Neuronal stem cell (in vitro differentiated cells): ENCODE results near the gene RUNX1.

Experiments
- DNase-seq: peaks from one replicate; pipeline ENCODE4 v3.0.0-alpha.2; 2013; ENCODE audit warnings: low spot score
- H2AFZ ChIP-seq: one replicate; pipeline ENCODE4 v1.6.1; 2013; ENCODE audit warnings: mild to moderate bottlenecking, low read length, inconsistent platforms
- H2AK5ac ChIP-seq: 2 replicates; pipeline ENCODE4 v1.6.1; 2013; ENCODE audit warnings: low read depth, mild to moderate bottlenecking, inconsistent platforms, low read length, moderate library complexity, mixed read lengths
- H2BK120ac ChIP-seq: 2 replicates; pipeline ENCODE4 v1.6.1; 2013; ENCODE audit warnings: low read depth, mild to moderate bottlenecking, inconsistent platforms, low read length, moderate library complexity, mixed read lengths
- H2BK12ac ChIP-seq: one replicate; pipeline ENCODE4 v1.6.1; 2013; ENCODE audit warnings: low read length, inconsistent platforms
- H2BK15ac ChIP-seq: 2 replicates; pipeline ENCODE4 v1.6.1; 2013; ENCODE audit warnings: mild to moderate bottlenecking, low read length, inconsistent platforms, mixed read lengths
- H2BK5ac ChIP-seq: one replicate; pipeline ENCODE4 v1.6.1; 2013; ENCODE audit warnings: inconsistent platforms, mild to moderate bottlenecking, low read length, moderate library complexity
- H3K14ac ChIP-seq: one replicate; pipeline ENCODE4 v1.6.1; 2013; ENCODE audit warnings: low read length, inconsistent platforms
- H3K18ac ChIP-seq: 2 replicates; pipeline ENCODE4 v1.6.1; 2013; ENCODE audit warnings: low read length, inconsistent platforms
- H3K23ac ChIP-seq: 2 replicates; pipeline ENCODE4 v1.6.1; 2013; ENCODE audit warnings: low read depth, mild to moderate bottlenecking, mixed read lengths, low read length, inconsistent platforms; ENCODE audit not compliant: poor library complexity
- H3K27ac ChIP-seq: replicated peaks from 3 replicates; pipeline ENCODE4 v1.5.1; 2013; ENCODE audit warnings: low read length, inconsistent platforms
- H3K27me3 ChIP-seq, 3 experiments: 2 replicates each; pipeline ENCODE4 v1.6.1; 2013; ENCODE audit warnings: low read length in 3 of 3, mild to moderate bottlenecking in 2 of 3, inconsistent platforms in 1 of 3, low read depth in 1 of 3, mixed read lengths in 1 of 3, moderate library complexity in 1 of 3; ENCODE audit not compliant: control insufficient read depth in 3 of 3, insufficient read depth in 3 of 3
- H3K36me3 ChIP-seq, 2 donors: replicated peaks in 1 of 2; 2 replicates each; pipeline ENCODE4 v1.6.1; 2013; ENCODE audit warnings: low read length in 2 of 2; ENCODE audit not compliant: control insufficient read depth in 2 of 2, insufficient read depth in 2 of 2
- H3K4ac ChIP-seq: 2 replicates; pipeline ENCODE4 v1.6.1; 2013; ENCODE audit warnings: inconsistent platforms, mild to moderate bottlenecking, low read length, moderate library complexity
- H3K4me1 ChIP-seq, 2 donors: 1 replicate in 1 of 2; 2 replicates in 1 of 2; pipeline ENCODE4 v1.6.1; 2013; ENCODE audit warnings: low read length in 2 of 2, low read depth in 1 of 2; ENCODE audit not compliant: control insufficient read depth in 2 of 2, insufficient read depth in 1 of 2
- H3K4me2 ChIP-seq: one replicate; pipeline ENCODE4 v1.6.1; 2013; ENCODE audit warnings: mild to moderate bottlenecking, low read length, inconsistent platforms; ENCODE audit not compliant: insufficient read depth, poor library complexity, severe bottlenecking
- H3K4me3 ChIP-seq, 2 donors: 2 replicates each; pipeline ENCODE4 v1.5.1; 2013; ENCODE audit warnings: low read length in 2 of 2, mild to moderate bottlenecking in 2 of 2, inconsistent platforms in 1 of 2, moderate library complexity in 1 of 2
- H3K79me1 ChIP-seq: one replicate; pipeline ENCODE4 v1.6.1; 2013; ENCODE audit warnings: low read depth, mild to moderate bottlenecking, inconsistent platforms, low read length, moderate library complexity
- H3K9ac ChIP-seq: one replicate; pipeline ENCODE4 v1.6.1; 2013; ENCODE audit warnings: mild to moderate bottlenecking, low read depth, low read length, inconsistent platforms; ENCODE audit not compliant: poor library complexity
- H3K9me3 ChIP-seq, 2 donors: replicated peaks in 1 of 2; 2 replicates each; pipeline versions ENCODE3 to v1.6.1; 2013; ENCODE audit warnings: low read length in 2 of 2, mild to moderate bottlenecking in 2 of 2, inconsistent platforms in 1 of 2, low read depth in 1 of 2, mixed read lengths in 1 of 2, moderate library complexity in 1 of 2; ENCODE audit not compliant: control insufficient read depth in 2 of 2, insufficient read depth in 1 of 2
- H4K8ac ChIP-seq: one replicate; pipeline ENCODE4 v1.6.1; 2013; ENCODE audit warnings: low read depth, mild to moderate bottlenecking, inconsistent platforms, low read length, moderate library complexity
- H4K91ac ChIP-seq: one replicate; pipeline ENCODE4 v1.6.1; 2013; ENCODE audit warnings: low read length, low read depth, mild to moderate bottlenecking, inconsistent platforms; ENCODE audit not compliant: poor library complexity
- WGBS, 2 donors: extraction: QIAGEN DNeasy Blood & Tissue Kit; methylation state at CpG; one replicate each; pipeline ENCODE4 v1.1.7; 2013; ENCODE audit warnings: missing lambda C conversion rate in 2 of 2, mixed read lengths in 1 of 2; ENCODE audit not compliant: insufficient read length in 2 of 2, insufficient replicate concordance in 1 of 2; ENCODE audit errors: extremely low coverage in 2 of 2; 5-methylcytosine and 5-hydroxymethylcytosine counted together

Gene RUNX1

DNA sequence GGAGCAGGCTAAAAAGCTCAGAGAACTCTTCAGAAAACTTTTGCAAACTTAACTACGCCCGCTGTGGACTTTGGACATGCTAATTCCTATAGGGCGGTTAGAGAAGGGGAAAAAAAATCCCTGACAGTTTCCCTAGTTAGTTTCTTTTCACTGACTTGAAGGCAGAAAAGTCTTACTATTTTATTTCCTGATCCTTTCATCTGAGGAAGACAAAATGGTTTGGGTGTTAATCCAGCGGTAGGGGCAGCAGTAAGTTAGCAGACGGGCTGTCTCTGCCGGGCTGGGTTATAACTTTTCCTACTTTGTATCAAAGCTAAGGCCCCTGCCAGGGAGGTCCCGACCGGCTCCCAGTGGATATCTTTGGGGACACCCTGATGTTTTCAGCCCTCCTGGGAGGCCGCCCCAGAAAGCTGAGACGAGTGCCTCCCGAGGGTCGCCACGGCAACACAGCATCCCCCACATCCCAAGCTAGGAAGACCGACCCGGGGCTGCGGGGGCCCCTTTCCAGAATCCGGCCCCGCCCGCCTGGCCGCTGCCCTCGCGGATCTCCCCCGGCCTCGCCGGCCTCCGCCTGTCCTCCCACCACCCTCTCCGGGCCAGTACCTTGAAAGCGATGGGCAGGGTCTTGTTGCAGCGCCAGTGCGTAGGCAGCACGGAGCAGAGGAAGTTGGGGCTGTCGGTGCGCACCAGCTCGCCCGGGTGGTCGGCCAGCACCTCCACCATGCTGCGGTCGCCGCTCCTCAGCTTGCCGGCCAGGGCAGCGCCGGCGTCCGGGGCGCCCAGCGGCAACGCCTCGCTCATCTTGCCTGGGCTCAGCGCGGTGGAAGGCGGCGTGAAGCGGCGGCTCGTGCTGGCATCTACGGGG is 162.6 kb downstream of the RUNX1 start:
- no peak overlapping the region for H2BK5ac ChIP-seq
- no peaks in the 10 kb centered on the region for H3K36me3 ChIP-seq
- H2BK12ac ChIP-seq, result peak overlapping the region; percentile 6
- H3K4ac ChIP-seq, result no peak overlapping the region
- H2BK15ac ChIP-seq, result no peak overlapping the region
- no peak overlapping the region for H3K27ac ChIP-seq
- no peak overlapping the region for H2AK5ac ChIP-seq
- no peaks in the 10 kb centered on the region for H3K79me1 ChIP-seq
- no peak overlapping the region for H2BK120ac ChIP-seq
- H3K14ac ChIP-seq, result peak overlapping the region; percentile 43
- peak overlapping the region; percentile 65 for H3K4me2 ChIP-seq
- no peaks in the 10 kb centered on the region for H3K9me3 ChIP-seq
- no peak for DNase-seq
- peak overlapping the region; percentile 76 for H3K23ac ChIP-seq
- no peak overlapping the region for H4K8ac ChIP-seq
- peak overlapping the region; percentile 53 for H2AFZ ChIP-seq
- H3K4me3 ChIP-seq, result peak overlapping the region in 1 of 2 donors; percentile 78
- H3K27me3 ChIP-seq, result peaks cover 15 to 97% (median 58%) of the 10 kb centered on the region in 3 experiments
- peaks cover 2 to 3% of the 10 kb centered on the region in 2 donors for H3K4me1 ChIP-seq
- no peak overlapping the region for H4K91ac ChIP-seq
- H3K9ac ChIP-seq, result peak overlapping the region; percentile 86
- no CpG with 5 or more reads among the region's 56 CpGs for WGBS, 2 donors
- peak overlapping the region; percentile 88 for H3K18ac ChIP-seq

DNA sequence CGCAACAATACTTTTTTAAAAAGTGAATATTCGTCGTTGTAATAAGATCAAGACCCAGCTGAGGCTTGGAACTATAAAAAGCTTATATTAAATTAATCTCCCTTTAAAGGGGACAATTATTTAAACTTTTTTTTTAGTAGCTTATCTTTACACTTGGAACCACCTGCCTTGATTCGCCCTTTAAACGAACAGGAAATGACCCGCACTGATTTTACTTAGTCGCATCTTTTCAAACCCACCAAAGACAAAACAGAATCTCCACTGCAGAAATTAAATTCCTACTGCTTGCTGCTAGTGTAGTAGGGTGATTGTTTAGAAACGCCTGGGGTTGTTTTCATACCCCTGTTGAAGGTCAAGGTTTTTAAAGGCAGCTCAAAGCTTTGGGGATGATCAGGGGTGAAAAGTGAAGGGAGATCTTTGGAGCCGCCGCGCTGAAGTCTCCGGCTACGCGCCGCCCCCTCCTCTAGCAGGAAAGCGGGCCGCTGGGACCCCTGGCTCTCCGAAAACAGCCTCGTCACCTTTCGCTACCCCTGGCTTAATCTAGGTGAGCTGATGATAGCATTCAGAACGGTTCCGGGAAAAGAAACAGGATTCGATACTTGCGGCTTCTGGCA is 163.4 kb downstream of the RUNX1 start:
- Histone ChIP-seq H3K4ac (no peak overlapping the region), H3K9me3 (no peaks in the 10 kb centered on the region), H2BK5ac (no peak overlapping the region), H2BK12ac (no peak overlapping the region), H3K4me1 (peaks cover 2 to 3% of the 10 kb centered on the region in 2 donors), H2BK15ac (no peak overlapping the region), H3K14ac (no peak overlapping the region), H2AFZ (peak overlapping the region; percentile 53), H4K8ac (no peak overlapping the region), H2BK120ac (no peak overlapping the region), H2AK5ac (no peak overlapping the region), H3K27me3 (peaks cover 13 to 89% (median 51%) of the 10 kb centered on the region in 3 experiments), H3K23ac (no peak overlapping the region), H3K4me3 (no peak overlapping the region), H3K79me1 (no peaks in the 10 kb centered on the region), H3K9ac (no peak overlapping the region), H3K27ac (no peak overlapping the region), H3K36me3 (no peaks in the 10 kb centered on the region), H3K18ac (no peak overlapping the region), H4K91ac (no peak overlapping the region), H3K4me2 (peak overlapping the region; percentile 24)
- DNase-seq, result no peak
- WGBS, 2 donors, result no CpG with 5 or more reads among the region's 24 CpGs

DNA sequence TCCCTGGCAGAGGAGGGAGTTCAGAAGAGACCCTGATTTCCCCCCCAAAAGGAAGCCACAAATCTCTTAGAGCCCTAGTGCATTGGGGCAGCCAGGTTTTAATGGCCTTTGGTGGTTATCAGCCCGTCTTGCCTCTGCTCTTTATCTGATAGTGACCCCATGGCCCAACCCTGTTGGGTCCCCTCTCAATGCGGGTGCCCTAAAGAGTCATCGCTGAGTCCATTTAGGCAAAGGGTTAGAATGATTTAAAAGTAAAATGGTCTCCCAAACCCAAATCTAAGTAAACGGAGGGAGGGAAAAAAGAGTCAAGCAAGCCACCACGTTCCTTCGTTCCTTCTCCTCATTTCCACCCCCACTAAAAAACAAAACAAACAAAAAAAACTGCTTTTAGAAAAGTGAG is 164.0 kb downstream of the RUNX1 start:
- Histone ChIP-seq H3K18ac (no peak overlapping the region), H3K36me3 (no peaks in the 10 kb centered on the region), H3K23ac (no peak overlapping the region), H3K4me3 (no peak overlapping the region), H3K4me2 (no peak overlapping the region), H4K91ac (no peak overlapping the region), H2BK15ac (no peak overlapping the region), H3K9me3 (no peaks in the 10 kb centered on the region), H3K14ac (no peak overlapping the region), H3K27ac (no peak overlapping the region), H3K9ac (no peak overlapping the region), H3K27me3 (peaks cover 12 to 86% (median 45%) of the 10 kb centered on the region in 3 experiments), H2BK120ac (no peak overlapping the region), H3K4ac (no peak overlapping the region), H2BK5ac (no peak overlapping the region), H2BK12ac (no peak overlapping the region), H3K4me1 (peaks cover 2 to 3% of the 10 kb centered on the region in 2 donors), H4K8ac (no peak overlapping the region), H2AFZ (no peak overlapping the region), H2AK5ac (no peak overlapping the region), H3K79me1 (no peaks in the 10 kb centered on the region)
- no peak for DNase-seq
- WGBS, 2 donors, result no CpG with 5 or more reads among the region's 6 CpGs

DNA sequence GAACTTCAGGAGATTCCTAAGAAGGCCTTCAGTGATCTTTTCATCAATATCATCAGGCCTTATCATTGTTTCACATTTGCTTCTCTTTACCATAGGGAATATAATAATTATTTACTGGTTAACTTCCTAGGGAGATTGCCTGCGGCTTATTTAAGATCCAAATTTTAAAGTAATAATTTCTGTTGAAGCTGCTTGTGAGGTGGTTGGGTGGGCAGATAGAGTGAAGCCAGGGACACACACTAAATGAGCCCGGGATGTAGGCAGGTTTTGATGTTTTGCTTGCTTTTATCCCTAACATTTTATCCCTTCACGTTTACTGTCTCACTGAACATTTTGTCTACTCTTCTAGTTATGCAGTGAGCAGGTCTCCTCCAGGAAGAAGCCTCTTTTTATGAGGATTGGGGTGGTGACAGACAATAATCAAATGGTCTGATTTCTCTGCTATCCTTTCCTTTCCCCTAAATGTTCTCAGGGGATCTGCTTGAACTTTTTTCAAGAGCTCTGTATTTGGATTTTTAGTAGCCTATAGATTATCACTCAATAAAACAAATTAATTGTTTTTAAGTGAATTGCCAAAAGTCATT is 164.7 kb downstream of the RUNX1 start:
- H4K91ac ChIP-seq, result no peak overlapping the region
- no peak for DNase-seq
- H3K14ac ChIP-seq, result no peak overlapping the region
- no peaks in the 10 kb centered on the region for H3K9me3 ChIP-seq
- no peak overlapping the region for H2BK15ac ChIP-seq
- no peak overlapping the region for H3K4me3 ChIP-seq
- WGBS, 2 donors, result no CpG with 5 or more reads among the region's 3 CpGs
- no peak overlapping the region for H2AK5ac ChIP-seq
- no peak overlapping the region for H2BK5ac ChIP-seq
- H3K4ac ChIP-seq, result no peak overlapping the region
- H2BK120ac ChIP-seq, result no peak overlapping the region
- H3K4me1 ChIP-seq, result peaks cover 2 to 3% of the 10 kb centered on the region in 2 donors
- no peak overlapping the region for H3K4me2 ChIP-seq
- H3K23ac ChIP-seq, result no peak overlapping the region
- H4K8ac ChIP-seq, result no peak overlapping the region
- H3K18ac ChIP-seq, result no peak overlapping the region
- no peak overlapping the region for H2AFZ ChIP-seq
- H3K9ac ChIP-seq, result no peak overlapping the region
- no peaks in the 10 kb centered on the region for H3K36me3 ChIP-seq
- no peaks in the 10 kb centered on the region for H3K79me1 ChIP-seq
- H3K27me3 ChIP-seq, result peaks cover 12 to 79% (median 42%) of the 10 kb centered on the region in 3 experiments
- no peak overlapping the region for H3K27ac ChIP-seq
- H2BK12ac ChIP-seq, result no peak overlapping the region
